GM18517 (cell line): ENCODE results near the gene AGPAT4.

Experiments used
- ATAC-seq: cut with Tn5 transposase; IDR thresholded peaks from one replicate; pipeline ENCODE4 v1.9.1; 2021; ENCODE audit warnings: mild to moderate bottlenecking, moderate library complexity; ENCODE audit not compliant: unreplicated experiment

The AGPAT4 gene

GRCh38 chr6:161257793-161258457 is 15.9 kb downstream of the AGPAT4 start:
- no peak for ATAC-seq

GRCh38 chr6:161256407-161256806 is 17.5 kb downstream of the AGPAT4 start:
- no peak for ATAC-seq

- no peak for ATAC-seq
These were observed 18.3 kb downstream of the AGPAT4 start for GRCh38 chr6:161255518-161255917.

GRCh38 chr6:161254464-161255253 is 19.2 kb downstream of the AGPAT4 start:
- no peak for ATAC-seq

GRCh38 chr6:161254126-161254463 is 19.8 kb downstream of the AGPAT4 start:
- no peak for ATAC-seq

GRCh38 chr6:161251345-161251744 is 22.5 kb downstream of the AGPAT4 start:
- no peak for ATAC-seq

- ATAC-seq: no peak
These were observed 24.5 kb downstream of the AGPAT4 start for GRCh38 chr6:161249327-161249726.

GRCh38 chr6:161246725-161247124 is 27.1 kb downstream of the AGPAT4 start:
- no peak for ATAC-seq

- ATAC-seq: no peak
These were observed 28.5 kb downstream of the AGPAT4 start for GRCh38 chr6:161245363-161245762.

- no peak for ATAC-seq
These were observed 29.1 kb downstream of the AGPAT4 start for GRCh38 chr6:161244725-161245124.

- no peak for ATAC-seq
These were observed 30.8 kb downstream of the AGPAT4 start for GRCh38 chr6:161242779-161243693.

GRCh38 chr6:161242113-161242512 is 31.7 kb downstream of the AGPAT4 start:
- no peak for ATAC-seq

- ATAC-seq: no peak
These were observed 34.9 kb downstream of the AGPAT4 start for GRCh38 chr6:161239001-161239400.

- ATAC-seq: no peak
These were observed 35.4 kb downstream of the AGPAT4 start for GRCh38 chr6:161238500-161238899.

- ATAC-seq: no peak
These were observed 35.8 kb downstream of the AGPAT4 start for GRCh38 chr6:161238081-161238480.

GRCh38 chr6:161237176-161237575 is 36.7 kb downstream of the AGPAT4 start:
- no peak for ATAC-seq

- no peak for ATAC-seq
These were observed 37.9 kb downstream of the AGPAT4 start for GRCh38 chr6:161235776-161236633.

- no peak for ATAC-seq
These were observed 39.7 kb downstream of the AGPAT4 start for GRCh38 chr6:161233986-161234661.

- ATAC-seq: no peak
These were observed 41.4 kb downstream of the AGPAT4 start for GRCh38 chr6:161232467-161232866.

GRCh38 chr6:161232010-161232409 is 41.9 kb downstream of the AGPAT4 start:
- ATAC-seq: no peak
